Iris pigment epithelial cell (primary cell): Measurements from ENCODE around the gene ZFYVE21.

Experiments
- DNase-seq: peaks from one replicate; pipeline ENCODE4 v3.0.0-alpha.2; 2011; ENCODE audit warnings: low read depth

ZFYVE21 gene

GRCh38 chr14:103737432-103738045, 21.9 kb downstream of the ZFYVE21 start:
- no peak for DNase-seq

- DNase-seq, result no peak
These were observed 22.6 kb downstream of the ZFYVE21 start for GRCh38 chr14:103738166-103738565.

- no peak for DNase-seq
These were observed 23.3 kb downstream of the ZFYVE21 start for GRCh38 chr14:103738701-103739451.

GRCh38 chr14:103739466-103739792, 23.8 kb downstream of the ZFYVE21 start:
- DNase-seq, result no peak

GRCh38 chr14:103739793-103740501, 24.3 kb downstream of the ZFYVE21 start:
- no peak for DNase-seq

- DNase-seq, result peak; percentile 67
These were observed 25.5 kb downstream of the ZFYVE21 start for GRCh38 chr14:103740991-103741689.

- DNase-seq, result no peak
These were observed 26.3 kb downstream of the ZFYVE21 start for GRCh38 chr14:103741876-103742275.

- no peak for DNase-seq
These were observed 27.1 kb downstream of the ZFYVE21 start for GRCh38 chr14:103742499-103743255.

- DNase-seq, result no peak
These were observed 28.1 kb downstream of the ZFYVE21 start for GRCh38 chr14:103743691-103744090.

GRCh38 chr14:103744621-103745395, 29.2 kb downstream of the ZFYVE21 start:
- no peak for DNase-seq

- no peak for DNase-seq
These were observed 29.8 kb downstream of the ZFYVE21 start for GRCh38 chr14:103745424-103745823.

GRCh38 chr14:103746701-103747100, 31.1 kb downstream of the ZFYVE21 start:
- peak; percentile 65 for DNase-seq

GRCh38 chr14:103748534-103748857, 32.9 kb downstream of the ZFYVE21 start:
- DNase-seq, result no peak

- no peak for DNase-seq
These were observed 33.8 kb downstream of the ZFYVE21 start for GRCh38 chr14:103749452-103749851.

- no peak for DNase-seq
These were observed 34.2 kb downstream of the ZFYVE21 start for GRCh38 chr14:103749860-103750259.

GRCh38 chr14:103753774-103754173, 38.2 kb downstream of the ZFYVE21 start:
- DNase-seq, result no peak

GRCh38 chr14:103755060-103755459, 39.5 kb downstream of the ZFYVE21 start:
- DNase-seq, result no peak

GRCh38 chr14:103758059-103758776, 42.6 kb downstream of the ZFYVE21 start:
- no peak for DNase-seq

GRCh38 chr14:103762036-103762435, 46.4 kb downstream of the ZFYVE21 start:
- peak; percentile 10 for DNase-seq

- no peak for DNase-seq
These were observed 46.9 kb downstream of the ZFYVE21 start for GRCh38 chr14:103762541-103762940.
